Measurements from ENCODE around the gene PUS10.
"Not testable (repeated sequence)": the region's sequence is repeated elsewhere in the genome, so short reads cannot be mapped to it uniquely, and the experiment has no call there.

PUS10 gene

DNA sequence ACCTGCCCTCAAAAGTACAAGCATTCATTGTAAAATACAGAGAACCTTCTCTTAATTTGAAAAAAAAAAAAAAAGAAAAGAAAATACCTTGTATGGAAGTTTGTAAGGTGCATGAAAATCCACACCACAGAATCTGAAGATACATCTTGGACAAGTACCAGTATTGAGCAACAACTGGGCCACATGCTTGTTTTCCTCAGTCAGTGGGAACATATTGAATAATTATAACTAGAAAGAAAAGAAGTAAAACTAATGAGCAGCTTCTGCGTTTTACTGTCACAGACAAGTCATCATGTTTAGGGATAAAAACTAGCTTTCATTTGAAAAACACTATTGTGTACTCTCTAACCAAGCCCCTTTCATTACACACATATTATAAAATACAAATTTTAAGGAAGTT is 6.4 kb downstream of the PUS10 start:
- peak; percentile 68 for DNase-seq

DNA sequence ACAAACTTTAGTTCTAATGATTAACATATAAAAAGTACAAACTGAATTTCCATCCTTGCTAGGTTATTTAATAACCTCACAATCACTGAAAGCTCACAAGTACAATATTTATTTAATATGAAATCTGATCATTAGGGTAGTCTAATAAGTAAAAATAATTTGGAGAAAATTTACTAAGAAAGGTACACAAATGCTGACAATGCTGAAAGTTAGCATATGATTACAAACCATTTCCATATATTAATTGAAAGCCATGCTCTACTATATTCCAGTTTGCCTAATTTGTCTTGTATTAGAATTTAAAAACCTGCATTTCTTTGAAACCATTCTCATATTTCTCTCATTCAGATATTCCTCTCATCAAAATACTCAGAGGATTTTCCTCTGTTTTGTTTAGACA is 8.7 kb downstream of the PUS10 start:
- no peak for DNase-seq

DNA sequence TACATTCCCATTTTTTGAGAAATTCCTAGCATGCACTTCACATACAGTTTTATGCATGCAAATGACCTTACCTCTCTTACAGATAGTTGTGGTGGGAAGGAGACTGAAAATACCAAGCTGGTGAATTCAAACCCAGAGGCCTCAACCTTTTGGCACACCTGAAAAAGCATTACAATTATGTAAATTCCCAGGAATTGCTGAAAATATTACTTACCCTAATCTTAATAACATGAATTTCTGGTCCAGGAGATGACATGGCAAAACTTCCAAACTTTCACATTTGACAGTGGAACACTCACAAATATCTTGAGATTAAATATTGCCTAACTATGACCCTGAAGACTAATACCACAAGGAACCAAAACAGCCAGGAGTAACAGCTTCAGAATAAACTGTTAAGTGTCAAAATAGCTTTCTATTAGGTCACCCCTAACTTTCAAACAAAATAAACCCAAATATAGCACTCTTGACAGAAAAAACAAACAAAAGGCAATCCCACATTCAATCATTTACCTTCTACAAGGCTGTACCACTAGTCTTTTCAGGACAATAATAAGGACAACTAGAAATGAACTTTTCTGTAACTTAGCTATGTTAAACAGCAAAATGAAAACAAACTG is 11.5 kb downstream of the PUS10 start:
- peak; percentile 23 for DNase-seq

DNA sequence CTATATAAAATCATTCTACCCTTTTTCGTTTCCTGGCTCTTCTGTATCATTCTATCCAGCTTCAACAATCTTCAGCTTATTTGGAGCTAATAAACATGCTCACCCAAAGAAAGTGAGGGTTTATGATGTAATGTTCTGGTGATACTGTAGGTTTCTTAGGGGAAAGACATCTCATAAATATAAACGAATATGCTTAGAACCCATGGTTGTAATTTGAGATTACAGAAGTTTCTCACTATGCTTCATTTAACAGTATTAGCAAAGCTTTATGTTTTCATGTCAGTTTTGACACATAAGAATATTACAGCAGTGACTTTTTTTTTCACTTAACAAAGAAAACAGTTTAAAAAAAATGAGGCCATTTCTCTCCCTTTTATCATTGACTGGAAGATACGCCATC is 12.3 kb downstream of the PUS10 start:
- DNase-seq, result no peak

DNA sequence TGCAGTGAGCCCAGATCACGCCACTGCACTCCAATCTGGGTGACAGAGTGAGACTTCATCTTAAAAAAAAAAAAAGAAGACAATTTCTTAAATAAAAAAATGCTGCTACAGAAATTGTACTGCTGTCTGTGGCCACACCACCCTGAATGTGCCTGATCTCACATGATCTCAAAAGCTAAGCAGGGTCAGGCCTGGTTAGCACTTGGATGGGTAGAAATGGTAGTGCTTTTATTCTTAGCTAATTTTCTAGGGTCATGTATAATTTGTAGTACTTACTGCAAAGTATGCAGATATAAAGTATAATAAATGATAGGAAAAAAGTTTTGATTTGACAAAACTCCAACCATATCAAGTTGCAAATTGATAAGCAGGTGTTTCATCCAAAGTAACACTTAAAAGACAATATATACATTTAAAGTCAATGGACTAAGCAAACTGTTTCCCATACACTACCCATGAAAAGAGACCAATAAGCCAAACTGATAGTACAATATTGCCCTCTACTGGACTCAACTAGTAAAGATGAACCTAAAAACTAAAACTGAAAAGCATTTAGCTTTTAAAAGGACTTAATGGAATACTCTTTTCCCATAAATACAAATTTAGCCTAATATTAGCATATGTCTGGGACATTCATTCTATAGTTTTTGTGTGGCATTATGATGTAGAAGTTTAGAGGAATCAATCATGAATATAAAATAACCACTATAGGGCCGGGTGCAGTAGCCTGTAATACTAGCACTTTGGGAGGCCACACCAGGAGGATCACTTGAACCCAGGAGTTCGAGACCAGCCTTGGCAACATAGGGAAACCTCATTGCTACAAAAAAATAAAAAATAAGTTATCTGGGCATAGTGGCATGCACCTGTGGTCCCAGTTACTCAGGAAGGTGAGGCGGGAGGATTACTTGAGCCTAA is 19.2 kb downstream of the PUS10 start:
- peak; percentile 74 for DNase-seq

DNA sequence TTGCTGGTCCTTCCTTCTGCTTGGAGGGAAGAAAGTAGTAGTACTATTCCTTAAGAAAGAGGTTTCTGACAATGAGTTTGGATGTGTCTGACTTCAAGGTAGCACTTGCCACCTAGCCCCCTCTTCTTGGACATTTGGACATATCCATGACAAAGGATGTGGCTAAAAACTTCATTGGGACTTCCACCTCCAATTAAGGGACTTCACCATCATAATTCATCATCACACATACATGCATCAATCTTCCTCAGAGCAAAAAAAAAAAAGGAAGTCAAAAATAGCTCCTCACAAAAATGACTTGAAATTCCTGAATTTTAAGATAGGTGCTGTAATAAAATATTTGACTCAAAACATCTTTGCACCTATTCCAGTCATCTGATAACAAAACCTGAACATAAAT is 23.9 kb downstream of the PUS10 start:
- DNase-seq, result no peak

DNA sequence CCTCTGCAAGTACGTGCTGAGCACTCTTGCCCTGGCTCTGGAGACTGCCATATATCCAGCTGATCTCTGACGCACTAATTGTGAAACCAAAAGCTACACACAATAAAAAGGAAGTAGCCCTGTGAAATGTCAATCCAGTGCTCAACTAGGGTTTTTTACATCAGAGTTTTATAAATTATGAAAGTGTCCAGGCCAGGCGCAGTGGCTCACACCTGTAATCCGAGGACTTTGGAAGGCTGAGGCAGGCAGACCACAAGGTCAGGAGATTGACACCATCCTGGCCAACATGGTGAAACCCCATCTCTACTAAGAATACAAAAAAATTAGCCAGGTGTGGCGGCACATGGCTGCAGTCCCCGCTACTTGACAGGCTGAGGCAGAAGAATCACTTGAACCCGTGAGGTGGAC is 25.1 kb downstream of the PUS10 start:
- DNase-seq, result peak; percentile 94

DNA sequence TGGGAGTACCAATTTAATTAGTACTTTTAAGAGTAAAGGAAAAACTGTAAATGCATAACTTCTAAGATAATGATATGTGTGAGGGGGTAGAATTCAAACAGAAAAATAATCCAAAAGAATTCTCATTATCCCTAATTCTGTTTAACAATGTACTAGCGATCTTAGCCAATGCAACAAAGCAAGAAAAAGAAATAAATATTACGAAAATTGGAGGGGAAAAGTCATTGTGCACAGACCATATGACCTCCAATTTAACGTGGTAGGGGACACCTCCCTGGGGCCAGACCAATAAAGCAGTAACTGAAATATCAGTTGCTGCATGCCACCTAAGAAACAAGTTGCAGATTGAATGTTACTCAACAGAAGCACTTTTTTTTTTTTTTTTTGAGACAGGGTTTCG is 26.4 kb downstream of the PUS10 start:
- DNase-seq, result no peak

DNA sequence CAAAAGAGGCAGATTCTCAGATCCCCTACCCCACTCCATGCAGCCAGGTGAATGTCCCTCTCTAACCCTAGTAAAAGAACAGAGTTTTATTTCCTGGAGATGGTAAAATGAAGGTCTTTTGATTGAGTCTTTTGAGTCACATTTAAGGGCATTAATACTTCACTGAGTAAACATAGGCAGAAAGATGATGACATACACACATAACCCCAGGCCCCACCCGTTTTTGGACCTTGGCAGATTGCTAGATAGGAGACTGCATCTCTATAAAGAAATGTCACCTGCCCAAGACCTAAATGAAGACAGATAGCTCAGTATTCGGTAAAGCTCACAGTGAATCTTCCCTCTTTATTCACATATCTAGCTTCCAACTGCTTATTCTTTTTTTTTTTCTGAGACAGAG is 28.8 kb downstream of the PUS10 start:
- no peak for DNase-seq

DNA sequence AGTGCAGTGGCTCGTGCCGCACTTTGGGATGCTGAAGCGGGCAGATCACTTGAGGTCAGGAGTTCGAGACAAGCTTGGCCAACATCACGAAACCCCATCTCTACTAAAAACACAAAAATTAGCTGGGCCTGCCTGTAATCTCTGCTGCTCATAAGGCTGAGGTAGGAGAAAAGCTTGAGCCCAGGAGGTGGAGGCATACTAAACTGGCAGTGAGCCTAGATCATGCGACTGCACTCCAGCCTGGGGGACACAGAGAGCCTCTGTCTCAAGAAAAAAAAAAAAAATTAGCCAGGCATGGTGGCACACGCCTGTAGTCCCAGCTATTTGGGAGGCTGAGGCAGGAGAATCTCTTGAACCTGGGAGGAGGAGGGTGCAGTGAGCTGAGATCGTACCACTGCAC is 30.4 kb downstream of the PUS10 start:
- DNase-seq, result not testable (repeated sequence)

DNA sequence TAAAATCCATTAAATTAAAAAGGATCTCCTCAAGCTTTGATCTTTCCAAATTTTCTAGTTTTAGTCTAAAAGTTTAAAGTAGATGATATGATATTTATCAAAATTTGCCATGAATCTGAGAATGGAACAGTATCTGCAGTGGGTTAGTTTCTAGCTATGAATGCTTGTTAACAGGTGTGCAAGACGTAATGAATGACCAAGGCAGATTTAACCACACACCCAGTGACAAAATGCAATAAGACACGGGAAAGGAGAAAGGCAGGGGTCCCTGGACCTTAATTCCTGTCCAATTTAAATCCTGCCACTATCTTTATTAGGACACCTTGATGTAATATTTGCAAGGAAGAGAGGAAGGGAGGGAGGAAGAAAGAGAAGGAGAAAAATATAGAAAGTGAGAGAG is 31.0 kb downstream of the PUS10 start:
- DNase-seq, result no peak

DNA sequence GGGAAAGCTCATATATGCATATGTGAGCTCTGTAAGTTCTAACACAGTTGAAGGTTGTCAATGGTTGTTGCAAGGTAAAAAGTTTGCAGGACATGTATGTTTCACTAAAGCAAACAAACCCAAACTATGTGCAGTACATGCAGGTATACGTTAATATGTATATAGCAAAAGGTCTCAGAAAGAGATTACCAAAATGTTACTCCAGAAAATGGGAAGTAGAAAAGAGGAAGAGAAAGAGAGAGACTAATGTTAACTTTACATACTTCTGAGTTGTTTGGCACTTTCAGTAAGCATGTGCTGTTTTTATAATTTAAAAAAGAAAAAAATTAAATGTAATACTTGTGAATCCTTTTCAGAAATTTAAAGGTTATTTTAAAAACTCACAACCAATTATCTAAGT is 33.3 kb downstream of the PUS10 start:
- peak; percentile 59 for DNase-seq

DNA sequence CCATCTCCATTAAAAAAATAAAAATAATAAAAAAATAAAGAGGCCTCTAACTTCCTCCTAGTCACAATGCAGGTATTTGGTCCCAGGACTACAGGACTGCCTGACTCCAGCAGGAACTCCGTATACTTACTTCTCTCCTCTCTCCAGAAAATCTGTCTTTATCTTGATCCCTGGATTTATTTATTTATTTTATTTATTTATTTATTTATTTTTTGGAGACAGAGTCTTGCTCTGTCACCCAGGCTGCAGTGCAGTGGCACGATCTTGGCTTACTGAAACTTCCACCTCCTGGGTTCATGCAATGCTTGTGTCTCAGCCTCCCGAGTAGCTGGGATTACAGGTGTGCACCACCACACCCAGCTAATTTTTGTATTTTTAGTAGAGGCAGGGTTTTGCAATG is 36.0 kb downstream of the PUS10 start:
- not testable (repeated sequence) for DNase-seq

DNA sequence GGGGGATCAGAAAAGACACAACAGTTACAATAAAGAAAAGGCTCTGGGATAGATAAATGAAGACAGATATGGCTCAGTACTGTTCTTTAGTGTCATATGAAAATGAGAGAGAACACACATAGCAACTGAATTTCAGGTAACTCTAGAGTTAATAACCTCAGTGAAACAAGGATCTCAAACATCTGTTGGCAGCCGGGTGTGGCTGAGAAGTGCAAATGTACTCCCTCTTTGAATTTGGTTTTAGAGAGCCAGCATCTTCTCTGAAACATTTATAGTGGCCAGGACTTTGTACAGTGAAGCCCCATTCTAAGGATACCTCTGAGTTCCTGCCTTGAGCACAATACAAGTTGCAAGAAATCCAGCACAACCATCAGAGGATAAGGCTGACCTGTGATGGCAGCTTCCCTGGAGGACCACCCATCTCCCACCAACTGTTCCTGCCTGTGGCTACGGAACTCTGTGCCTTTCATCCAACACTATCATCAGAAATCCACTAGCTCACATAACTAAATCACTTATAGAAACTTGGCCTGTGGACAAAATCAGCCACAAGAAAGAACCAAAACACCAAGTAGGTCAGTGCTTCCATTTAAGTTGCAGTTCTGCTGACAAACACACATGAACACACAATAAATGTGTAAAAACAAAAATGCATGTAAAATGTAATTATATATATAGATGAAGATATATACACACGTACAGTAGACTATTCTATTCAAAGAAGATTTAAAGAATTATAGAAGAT is 37.8 kb downstream of the PUS10 start:
- DNase-seq, result no peak

DNA sequence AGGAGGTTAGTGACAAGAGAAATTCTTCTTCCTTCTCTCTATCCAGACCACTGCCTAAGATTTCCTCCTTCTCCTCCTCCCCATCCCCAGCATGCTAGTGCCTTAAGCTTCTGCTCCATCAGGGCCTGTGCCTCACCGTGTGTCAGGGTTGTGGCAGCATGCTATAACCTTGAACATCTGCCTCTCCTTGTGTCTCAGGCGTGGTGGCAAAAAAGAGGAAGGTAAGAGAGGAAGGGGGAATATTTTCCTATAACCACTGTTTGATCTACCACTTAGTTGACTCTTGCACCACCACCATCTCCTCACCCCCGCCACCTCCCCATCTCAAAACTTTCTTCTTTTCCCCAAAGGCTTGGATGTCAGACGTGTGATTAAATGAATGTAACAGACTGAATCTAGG is 38.8 kb downstream of the PUS10 start:
- peak; percentile 14 for DNase-seq

DNA sequence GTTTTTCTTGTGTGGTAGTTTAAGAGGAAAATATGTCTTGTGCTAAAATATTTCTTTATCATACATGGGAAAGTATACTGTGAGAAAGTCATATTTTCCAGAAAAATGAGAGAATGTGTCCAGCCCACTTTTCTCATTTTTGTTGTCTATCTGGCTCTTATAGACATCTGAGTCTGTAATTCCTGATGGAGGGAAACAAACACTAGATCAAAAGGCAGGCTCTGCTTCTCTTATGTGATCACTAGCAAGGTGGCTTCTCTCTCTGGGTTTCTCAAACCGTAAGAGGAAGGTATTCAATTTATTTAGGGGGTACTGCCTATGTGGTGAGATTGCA is 40.5 kb downstream of the PUS10 start:
- DNase-seq, result no peak

DNA sequence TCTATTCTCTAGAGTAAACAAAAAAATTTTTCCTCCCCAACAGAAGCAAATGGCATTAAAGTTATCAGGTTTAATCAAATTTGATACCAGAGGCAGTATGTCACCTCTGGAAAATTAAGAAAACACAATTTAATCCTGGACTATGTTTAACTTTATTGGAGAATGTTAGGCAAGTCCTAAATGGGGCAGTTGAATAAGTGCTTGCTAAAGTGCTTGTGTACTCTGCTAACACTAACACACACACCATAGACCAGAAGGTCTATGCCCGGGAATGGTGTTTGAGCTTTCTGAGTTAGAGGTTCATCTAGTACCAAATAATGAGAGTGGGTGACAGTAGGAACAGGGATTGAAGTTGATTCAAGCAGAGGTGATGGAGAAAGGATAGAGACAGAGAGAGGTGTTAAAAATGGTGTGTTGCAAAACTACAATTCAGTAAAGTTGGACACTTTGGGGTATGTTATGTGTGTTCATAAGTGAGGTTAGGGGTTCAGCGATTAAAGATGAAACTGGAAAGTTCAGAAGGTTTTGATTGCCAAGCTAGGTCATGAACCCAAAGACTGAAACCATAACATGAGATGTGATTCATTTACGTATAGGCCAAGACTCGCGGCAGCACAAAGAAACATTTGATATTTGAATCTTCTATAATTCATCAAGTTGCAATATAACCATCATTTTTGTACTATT is 41.0 kb downstream of the PUS10 start:
- no peak for DNase-seq

DNA sequence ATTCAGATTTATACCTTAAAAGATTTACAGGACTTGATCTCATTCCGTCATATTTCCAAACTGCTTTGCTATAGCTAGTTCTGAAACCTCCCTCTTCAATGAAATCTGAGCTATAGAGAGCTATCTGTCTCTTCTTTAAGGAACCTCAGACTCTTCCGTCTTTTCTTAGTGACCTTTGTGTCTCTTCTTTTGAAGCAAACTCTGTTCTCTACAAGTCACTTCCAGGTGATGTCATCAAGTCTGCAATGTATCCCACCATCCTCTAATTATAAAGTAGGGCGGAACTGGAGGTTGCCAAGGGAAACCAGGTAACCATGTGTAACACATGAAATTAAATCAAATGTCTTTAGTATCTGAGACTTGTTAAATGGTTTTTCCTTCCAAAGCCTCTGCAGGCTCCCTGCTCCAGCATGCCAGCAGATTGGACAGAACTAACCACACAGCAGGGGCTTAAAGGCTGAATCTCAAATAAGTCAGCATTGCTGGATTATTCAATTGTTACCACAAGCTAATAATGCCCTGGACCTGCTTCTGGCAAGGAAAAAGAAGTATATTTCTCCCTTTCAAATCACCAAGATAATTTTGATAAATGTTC is 41.7 kb downstream of the PUS10 start:
- DNase-seq, result no peak

DNA sequence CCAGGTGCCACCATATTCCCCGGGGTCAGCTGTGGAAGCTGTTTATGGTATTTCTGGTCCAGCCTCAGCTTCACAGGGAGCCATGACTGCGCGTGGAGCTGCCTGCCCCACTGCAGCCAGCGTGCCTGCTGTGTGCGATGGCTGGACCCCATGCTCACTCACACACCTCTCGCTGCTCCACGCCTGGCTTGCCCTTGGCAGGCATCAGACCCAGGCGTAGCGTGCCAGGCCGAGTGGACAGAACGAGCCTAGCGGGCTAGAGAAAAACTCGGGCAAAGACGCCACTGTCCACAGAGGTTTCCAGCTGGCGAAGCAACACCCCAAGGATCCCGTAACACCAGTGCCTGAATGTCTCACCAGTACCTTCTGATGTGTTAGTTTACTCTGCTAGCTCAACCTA is 43.4 kb downstream of the PUS10 start:
- DNase-seq, result no peak

DNA sequence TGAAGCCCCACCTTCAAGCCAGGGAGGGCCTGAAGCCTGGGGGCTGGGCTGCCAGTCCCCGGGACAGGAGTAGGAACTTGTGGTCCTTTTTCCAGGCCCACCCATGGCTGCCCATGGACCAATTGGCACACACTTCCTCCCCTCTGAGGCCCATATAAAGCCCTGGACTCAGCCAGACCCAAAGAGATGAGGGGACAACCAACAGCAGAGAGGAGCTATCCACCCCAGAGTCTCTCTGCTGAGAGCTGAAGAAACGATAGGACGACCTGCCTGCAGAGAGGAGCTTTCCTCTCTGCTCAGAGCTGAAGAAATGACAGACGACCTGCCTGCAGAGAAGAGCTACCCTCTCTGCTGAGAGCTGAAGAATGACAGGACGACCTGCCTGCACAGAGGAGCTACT is 44.4 kb downstream of the PUS10 start:
- DNase-seq, result no peak

DNA sequence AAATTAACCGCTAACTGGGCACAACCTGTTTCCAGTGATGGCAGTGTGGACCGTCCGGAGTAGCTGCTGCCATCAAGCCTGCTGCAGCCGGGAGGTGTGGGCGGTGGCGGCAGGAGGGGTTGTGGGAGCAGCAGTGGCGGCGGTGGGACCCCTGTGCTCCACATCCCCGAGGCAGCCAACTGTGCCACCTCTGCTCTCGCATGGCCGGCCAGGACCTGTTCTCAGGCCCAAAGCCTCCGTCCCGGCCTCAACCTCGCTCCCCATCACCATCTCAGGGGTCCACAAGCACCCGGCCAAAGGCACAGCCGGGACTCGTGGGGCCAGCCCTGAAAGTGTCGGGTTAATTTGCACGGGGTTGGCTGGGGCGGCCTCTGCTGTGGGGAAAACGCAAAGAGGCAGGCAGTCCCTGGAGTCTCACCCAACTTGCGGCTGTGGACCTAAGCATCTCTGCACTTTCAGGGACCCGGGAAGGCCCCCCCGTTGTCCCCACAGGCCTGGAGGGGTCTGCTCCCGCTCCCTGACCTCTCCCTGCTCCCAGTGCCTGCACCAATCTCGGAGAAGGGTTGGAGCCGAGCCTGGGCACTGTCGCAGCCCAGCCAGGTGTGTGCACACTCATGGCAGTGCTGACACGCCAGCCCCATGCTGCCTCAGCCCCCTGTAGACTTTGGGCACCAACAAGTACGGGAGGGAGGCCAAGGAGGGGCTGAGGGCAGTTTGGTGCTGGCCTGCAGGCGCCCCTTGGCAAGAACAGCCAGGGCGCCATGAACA is 45.0 kb downstream of the PUS10 start:
- no peak for DNase-seq
